ENCODE results near the gene DNAJC4.

Gene DNAJC4, protein sequence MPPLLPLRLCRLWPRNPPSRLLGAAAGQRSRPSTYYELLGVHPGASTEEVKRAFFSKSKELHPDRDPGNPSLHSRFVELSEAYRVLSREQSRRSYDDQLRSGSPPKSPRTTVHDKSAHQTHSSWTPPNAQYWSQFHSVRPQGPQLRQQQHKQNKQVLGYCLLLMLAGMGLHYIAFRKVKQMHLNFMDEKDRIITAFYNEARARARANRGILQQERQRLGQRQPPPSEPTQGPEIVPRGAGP

DNA sequence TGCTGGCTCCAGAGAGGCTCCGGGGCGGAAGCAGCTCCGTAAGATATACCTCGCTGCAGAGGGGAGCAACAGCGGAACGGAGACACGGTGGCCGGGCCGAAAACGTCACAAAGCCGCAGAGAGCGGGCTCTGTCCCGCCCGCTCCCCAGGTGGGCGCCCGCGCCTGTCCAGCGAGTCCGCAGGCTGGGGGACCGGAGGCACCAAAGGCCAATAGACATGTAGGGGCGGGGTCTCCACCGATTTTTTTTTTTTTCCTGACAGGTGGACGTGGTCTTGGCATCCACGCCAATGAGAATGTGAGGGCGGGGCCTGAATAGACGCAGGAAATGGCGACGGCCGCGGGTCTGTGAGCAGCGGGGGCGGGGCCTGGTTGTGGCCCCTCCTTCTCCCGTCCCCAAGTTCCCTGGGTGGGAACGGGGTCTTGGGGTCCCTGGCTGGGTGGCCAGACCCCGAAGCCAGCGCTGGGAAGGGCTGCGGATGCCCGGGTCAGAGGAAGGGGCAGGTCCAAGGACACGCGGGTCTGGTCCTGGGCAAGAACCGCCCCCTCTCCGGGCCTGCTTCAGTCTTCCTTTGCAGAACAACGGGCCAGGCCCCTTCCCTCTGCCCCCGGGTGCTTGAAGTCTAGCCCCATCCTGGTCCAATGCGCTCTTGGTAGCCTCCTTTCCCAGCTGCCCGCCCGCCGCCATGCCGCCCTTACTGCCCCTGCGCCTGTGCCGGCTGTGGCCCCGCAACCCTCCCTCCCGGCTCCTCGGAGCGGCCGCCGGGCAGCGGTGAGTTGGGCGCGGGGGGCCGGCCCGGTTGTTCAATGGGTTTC, at the start of gene DNAJC4:
DNAJC4 (plus strand) TSS at position 378 of the 814 bp plus-strand sequence; CDS start at position 685, 307 bp downstream.
- DNase-seq (ENCODE audit: low spot score) = peak; percentile 98

DNA sequence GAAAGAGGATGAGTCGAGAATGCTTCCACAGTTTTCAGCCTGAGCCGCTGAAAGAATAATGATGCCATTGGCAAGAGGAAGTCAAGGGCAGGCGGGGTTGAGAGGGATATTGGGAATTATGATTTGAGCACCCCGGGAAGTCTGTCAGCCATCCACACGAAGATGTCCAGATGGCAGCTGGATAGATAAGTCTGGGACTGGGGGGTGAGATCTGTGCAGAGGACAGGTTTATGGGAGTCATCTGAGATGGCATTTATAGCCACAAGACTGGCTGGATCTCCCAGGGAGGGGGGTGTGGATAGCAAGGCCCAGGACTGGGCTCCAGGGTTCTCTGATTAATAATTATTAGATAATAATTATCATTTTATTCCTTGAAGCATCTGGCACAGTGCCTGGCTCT, 49.5 kb upstream of the DNAJC4 start:
- no peak for DNase-seq (ENCODE audit: low spot score)

DNA sequence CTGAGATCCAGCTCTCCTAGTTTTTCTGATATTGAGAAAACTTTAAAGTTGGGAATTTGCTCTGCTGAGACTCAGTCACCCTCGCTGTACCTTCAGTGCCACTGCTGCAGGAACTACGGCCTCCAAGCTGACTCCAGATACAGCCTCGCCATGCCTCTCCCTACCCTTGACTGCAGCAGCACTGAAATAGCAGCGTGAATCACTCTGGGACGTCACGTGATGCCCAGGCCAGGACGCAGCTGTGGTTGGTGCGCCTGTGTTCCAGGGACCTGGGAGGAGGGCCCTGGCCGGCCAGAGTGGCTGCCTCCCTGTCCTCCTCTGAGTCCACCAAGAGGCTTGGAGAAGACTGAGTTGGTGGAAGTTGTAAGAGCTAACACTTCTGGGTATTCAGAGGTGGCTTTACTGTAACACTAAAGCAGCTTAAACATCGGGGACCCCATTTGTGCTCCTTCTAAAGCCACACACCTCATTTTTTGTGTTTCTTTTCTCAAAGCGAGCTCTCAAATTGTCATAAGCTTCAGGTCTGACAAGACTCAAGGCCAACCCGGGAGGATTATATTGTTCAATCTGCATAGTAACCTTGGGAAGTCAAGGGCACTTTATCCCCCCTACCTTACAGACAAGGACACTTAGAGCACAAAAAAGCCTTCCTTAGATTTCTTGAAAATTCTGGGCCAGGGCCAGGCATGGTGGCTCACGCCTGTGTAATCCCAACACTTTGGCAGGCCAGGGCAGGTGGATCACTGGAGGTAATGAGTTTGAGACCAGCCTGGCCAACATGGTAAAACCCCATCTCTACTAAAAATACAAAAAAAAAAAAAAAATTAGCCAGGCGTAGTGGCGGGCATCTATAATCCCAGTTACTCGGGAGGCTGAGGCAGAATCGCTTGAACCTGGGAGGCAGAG, 48.6 kb upstream of the DNAJC4 start:
- peak; percentile 86 for DNase-seq (ENCODE audit: low spot score)

DNA sequence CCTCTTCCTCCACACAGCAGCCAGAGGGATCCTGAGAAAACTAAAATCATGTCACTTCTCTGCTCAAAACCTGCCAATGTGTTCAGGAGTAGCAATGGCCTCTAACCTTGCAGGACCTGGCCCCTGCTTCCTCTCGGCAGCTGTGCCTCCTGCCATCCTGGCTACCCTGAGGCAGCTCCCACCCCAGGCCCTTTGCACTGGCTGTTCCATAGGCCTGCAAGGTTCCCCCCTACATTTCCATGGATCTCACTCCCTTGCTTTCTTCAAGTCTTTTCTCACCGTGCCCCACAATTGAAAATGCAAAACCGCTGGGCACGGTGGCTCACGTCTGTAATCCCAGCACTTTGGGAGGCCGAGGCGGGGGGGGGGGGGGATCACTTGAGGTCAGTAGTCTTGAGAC, 46.5 kb upstream of the DNAJC4 start:
- DNase-seq (ENCODE audit: low spot score) = no peak

DNA sequence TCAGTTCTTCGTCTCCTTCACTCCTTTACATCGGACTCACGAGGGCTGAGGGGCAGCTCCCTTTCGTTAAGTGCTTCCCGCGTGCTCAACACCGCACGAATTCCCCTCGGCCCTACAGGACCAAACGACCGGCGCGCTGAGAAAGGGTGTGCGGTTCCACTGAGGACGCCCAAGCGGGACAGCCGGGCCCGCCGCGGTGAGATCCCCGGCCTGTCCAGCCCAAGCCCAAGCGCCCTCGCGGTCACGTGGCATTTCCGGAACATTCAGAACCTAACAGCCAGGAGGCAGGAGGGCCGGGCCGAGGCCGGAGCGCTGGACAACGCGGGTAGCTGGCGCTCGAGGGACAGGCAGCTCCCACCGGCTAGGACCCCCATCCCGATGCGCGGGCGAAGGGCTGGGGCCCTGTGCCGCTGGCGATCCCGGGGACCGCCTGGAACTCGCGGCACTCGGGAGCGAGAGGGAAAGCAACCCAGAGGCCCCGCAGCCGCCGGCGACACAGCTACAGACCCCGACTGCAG, 45.1 kb upstream of the DNAJC4 start:
- DNase-seq (ENCODE audit: low spot score) = peak; percentile 80

DNA sequence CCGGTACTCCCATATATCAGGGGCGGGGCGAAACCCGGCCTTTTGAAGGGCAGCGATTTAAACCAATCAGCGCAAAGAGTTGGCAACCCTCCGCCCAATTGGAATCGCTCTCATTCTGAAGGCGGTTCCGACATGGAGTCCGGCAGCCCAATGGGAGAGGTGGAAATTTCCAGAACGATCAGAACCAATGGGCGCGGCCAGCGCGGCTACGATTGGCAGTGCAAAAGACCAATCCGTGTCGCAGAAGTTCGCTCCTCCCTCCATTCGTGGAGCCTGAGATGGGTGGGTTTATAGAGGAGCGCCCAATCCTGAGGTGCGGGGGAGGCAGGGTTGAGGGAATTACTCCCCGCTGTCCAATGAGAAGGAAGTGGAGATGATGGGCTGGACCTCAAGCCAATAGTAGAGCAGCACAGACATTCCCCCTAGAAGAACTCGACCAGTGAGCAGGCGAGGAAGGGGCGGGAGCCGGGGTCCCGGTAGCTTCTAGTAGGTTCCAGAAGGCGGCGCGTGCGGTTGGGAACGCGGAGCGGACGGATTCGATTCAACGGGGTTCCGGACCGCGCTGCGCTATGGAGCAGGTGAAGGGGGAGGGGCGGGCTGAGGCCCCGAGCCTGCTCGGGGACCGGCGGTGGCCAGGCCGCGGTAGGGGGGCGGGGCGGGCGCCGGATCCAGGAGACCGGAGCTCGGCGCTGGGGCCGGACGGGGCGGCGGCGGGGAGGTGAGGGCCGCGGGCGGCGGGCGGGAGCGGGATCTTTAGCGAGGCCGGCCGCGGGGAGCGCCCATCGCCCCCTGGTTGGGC, 44.5 kb upstream of the DNAJC4 start, which contains the start of gene STIP1:
STIP1 (plus strand) TSS at position 479 of the 799 bp plus-strand sequence; CDS start at position 570, 91 bp downstream.
- peak; percentile 100 for DNase-seq (ENCODE audit: low spot score)

DNA sequence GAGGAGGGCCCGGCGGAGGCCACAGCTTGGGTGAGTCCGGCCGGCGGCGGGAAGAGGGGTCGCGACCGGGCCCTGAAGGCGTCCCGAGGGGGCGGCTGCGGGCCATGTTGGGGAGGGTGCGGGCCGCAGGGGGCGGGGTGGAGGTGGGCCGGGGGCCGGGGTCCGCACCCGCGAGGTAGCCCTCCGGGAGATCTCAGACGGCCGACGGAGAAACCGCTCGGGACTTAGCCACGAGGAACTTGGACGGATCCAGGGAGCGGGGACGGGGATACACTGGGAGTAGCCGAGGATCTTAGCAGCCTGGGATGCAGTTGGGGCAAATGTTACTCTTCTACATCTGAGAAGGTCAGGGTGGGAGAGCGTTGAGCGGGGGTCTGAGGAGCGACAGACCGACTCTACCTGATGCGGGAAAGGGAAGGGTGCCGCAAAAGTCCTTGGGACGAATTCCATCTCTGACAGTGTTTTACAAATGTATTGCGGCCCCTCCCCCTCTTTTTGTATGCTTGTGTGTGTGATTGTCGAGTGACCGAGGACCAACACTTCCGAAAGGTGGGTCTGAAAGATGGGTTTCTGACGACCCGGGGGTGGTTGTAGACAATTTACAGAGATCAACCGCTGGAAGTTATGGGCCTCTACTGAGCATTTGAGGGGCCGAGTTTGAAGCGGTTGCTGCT, 43.7 kb upstream of the DNAJC4 start:
- no peak for DNase-seq (ENCODE audit: low spot score)

DNA sequence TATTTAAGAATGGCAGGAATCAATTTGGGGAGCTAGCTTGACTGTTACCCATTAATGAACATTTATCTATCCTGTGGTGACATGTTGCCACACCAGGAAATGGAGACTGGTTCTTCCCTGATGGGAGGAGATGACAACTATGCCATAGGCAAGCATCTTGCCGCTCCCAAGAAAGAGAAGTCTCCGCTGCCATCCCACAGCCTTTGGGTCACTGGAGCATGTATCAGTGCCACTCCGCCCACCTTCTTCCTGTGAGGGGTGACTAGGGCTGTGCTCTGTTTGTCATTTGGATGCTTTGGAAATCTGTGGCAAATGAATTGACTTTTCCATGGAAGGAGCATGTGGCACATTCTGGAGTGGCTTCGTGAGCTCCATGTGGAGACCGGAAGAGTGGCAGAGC, 37.9 kb upstream of the DNAJC4 start:
- DNase-seq (ENCODE audit: low spot score) = no peak

DNA sequence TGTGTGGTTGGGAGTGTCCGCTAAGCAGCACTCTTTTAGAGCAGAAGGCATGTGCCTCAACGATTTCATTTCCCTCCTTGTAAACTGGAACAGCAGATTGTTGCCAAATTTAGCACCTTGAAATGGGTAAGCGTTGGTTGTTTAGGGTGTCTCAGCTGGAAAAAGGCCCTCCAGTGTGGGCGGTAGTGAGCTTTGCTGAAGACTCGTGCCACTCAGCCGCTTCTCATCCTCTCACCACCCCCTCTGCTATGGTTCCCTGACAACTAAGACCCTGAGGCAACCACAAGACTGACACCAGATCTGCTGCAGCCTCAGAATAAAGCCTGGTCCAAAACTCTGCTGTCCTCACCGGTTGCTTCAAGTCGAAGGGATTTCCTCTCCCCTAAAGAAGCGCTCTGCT, 33.7 kb upstream of the DNAJC4 start:
- DNase-seq (ENCODE audit: low spot score) = no peak

DNA sequence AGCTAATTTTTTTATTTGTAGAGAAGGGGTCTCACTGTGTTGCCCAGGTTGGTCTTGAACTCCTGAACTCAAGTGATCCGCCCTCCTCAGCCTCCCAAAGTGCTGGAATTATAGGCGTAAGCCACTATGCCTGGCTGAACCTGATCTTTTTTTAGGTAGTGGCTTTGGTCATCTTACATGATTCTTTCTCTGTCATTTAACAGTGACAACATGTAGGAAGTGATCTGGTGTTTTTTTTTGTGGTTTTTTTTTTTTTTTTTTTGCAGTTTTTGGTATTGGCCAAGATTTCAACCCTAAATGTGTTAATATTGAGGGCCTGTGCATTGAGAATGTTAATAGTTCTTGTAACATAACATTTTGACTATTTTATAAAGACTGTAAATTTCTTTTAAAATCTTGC, 31.8 kb upstream of the DNAJC4 start:
- no peak for DNase-seq (ENCODE audit: low spot score)

DNA sequence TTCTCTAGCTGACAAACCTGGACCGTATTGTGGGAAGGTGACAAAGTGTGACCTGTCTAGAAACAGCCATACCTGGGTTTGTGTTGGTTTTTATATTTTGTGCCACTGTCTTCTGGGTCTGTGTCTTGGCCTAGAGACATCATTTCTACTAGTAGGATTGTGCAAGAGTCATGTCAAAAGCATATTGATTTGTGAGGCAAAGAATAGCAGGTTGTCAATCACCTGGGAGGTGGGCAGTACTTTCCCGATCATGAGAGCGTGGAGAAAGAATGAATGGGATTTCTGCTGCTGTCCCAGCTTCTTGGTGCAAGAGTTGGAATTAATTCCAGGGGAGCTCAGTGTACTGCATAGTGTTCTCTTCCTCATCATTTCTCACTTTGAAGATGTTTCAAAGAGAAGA, 28.8 kb upstream of the DNAJC4 start:
- DNase-seq (ENCODE audit: low spot score) = no peak

DNA sequence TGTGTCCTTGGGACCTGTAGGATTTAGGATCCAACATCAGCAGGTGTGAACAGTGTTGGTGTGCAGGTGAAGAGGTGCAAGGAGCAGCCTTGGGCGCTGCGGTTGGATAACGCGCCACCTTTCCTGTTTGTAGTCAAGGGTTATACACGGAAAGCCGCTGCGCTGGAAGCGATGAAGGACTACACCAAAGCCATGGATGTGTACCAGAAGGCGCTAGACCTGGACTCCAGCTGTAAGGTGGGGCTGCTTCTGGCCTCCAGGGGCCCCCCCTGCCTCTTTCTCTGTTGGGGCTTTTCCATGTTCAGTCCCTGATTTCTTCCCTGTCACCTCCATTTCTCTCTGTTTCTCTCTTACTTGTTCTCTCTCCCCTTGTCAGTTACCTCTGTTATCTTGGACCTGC, 27.4 kb upstream of the DNAJC4 start:
- no peak for DNase-seq (ENCODE audit: low spot score)

DNA sequence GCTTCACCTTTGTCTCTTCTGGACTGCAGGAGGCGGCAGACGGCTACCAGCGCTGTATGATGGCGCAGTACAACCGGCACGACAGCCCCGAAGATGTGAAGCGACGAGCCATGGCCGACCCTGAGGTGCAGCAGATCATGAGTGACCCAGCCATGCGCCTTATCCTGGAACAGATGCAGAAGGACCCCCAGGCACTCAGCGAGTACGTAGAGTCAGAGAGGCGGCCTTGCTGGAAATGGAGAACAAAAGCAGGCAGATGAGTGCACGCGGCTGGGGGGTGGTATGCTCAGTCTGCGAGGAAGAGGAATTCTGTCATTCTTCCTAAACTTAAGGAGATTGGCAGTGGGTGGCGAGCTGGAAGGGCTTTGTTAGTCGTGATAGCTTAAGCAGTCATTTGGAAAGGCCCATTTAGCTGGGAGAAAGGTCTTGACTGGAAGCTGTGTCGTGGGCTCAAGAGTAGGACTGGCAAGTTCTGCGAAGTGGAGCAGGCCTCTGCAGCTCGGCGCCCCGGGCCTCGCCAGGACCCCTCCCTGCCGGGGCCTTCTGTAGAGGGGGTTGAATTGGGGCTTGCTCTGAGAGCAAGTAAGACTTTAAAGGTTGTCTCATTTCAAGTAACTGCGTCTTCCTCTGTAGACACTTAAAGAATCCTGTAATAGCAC, 26.8 kb upstream of the DNAJC4 start:
- DNase-seq (ENCODE audit: low spot score) = no peak

DNA sequence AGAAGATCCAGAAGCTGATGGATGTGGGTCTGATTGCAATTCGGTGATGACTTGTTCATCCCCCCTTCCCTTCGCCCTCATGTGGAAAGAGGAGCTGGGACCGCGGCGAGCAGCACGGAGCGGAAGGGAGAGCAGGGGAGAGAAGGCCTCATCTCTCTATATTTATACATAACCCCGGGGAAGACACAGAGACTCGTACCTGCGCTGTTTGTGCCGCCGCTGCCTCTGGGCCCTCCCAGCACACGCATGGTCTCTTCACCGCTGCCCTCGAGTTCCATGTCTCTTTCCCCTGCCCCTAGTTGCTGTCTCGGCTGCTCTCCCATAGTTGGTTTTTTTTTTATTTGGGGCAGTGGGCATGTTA, 26.3 kb upstream of the DNAJC4 start:
- DNase-seq (ENCODE audit: low spot score) = no peak

DNA sequence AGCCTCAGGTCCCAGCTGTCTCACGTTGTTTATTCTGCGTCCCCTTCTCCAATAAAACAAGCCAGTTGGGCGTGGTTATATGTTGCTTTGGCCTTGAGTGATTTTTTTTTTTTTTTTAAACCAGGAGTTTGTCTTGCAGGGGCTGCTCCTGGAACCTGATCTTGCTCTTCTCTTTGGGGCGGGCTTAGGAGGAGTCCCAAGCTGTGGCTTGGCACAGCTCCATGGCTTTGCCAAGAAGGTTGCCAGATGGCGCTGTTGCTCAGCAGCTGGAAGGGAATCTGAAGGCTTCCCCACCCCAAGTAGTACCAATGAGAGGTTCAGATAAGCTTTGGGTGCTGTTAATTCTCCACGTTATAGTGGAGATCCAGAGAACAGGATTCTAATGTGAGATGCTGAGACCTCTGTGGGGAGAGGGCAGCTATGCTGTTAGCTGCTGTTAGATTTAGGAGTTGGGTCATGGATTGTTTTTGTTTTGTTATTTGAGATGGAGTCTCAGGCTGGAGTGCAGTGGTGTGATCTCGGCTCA, 25.8 kb upstream of the DNAJC4 start:
- peak; percentile 91 for DNase-seq (ENCODE audit: low spot score)

DNA sequence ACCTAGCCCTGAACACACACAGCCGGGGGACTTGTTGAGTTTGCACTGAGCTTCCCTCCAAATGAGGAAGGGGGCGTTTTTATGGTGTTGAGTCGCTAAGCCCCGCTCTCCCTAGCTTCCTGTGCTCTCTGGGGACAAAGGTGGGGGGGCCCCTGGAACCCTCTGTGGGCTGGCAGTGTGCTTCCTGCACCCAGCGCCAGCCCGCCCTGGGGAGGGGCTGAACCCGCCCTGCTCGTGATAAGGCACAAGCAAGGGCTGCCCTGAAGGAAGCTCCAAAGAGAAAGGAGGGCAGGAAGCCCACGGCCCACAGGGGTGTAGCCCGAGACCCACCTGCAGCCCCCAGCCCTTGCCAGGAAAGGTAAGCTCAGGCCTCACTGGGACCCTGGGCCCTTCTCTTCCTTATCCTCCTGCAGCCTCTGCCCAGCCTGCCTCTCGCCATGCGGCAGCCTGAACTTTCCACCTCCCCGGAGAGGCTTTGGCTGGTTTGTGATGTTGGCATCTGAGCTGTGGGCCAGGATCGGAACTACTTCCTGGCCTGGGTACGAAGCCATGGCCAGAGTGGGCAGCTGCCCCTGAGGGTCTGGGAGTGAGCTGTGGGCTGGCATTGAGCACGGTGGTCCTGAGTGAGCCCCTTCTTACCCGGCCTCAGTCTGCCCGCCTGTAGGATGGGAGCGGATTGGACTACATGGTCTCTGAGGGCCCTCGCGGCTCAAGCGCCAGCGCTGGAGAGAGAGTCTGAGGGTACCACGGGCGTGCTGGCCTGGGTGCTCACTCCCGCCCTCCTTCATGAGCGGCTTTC, 23.7 kb upstream of the DNAJC4 start, which contains the start of gene FERMT3:
FERMT3 (plus strand) TSS at position 265 of the 799 bp plus-strand sequence. CDS start 644 bp downstream, outside the sequence.
- no peak for DNase-seq (ENCODE audit: low spot score)

DNA sequence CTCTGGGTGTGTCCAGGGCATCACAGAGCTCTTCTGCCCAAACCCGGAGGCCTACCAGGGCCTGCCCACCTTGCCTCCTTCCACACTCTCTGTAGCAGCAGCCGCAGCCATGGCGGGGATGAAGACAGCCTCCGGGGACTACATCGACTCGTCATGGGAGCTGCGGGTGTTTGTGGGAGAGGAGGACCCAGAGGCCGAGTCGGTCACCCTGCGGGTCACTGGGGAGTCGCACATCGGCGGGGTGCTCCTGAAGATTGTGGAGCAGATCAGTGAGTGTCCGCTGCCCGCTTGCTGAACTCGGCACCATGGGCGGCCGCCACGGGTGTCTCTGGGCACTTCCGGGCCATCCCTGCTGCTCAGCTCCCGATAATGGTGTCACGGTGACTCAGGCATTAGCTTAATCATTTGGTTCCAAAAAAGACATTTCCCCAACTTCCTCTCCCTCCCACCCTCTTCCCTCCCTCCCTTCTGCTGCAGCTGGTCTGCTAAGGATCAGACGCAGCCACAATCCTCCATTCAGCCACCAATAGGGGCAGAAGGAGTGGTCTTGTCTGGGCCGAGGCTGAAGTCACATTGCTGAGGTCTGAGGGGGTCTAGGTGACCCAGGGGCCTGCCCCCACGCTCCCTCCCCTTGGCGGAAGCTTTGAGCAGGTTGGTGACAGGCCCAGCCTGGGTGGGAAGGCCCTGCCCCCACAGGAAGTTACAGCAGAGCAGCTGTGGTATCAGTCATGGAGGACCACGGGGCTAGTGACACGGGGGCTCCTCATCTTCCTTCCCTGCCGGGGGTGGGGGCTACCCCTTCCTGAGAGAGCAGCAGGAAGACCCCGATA, 22.9 kb upstream of the DNAJC4 start:
- no peak for DNase-seq (ENCODE audit: low spot score)

All from cerebellar cortex (tissue), 1 donor.